Activated naive CD4-positive, alpha-beta T cell treated with anti-CD3 and anti-CD28 coated beads, Interleukin-2, amount 50 U/mL, for 16 hours (primary cell): Measurements from ENCODE around the gene CLDN5.

ENCODE experiments used
- DNase-seq: peaks from one replicate; pipeline ENCODE4 v3.0.0-alpha.2; 2020

The CLDN5 gene

GRCh38 chr22:19520566-19521305 lies 3.5 kb downstream of the CLDN5 start:
- no peak for DNase-seq

DNA sequence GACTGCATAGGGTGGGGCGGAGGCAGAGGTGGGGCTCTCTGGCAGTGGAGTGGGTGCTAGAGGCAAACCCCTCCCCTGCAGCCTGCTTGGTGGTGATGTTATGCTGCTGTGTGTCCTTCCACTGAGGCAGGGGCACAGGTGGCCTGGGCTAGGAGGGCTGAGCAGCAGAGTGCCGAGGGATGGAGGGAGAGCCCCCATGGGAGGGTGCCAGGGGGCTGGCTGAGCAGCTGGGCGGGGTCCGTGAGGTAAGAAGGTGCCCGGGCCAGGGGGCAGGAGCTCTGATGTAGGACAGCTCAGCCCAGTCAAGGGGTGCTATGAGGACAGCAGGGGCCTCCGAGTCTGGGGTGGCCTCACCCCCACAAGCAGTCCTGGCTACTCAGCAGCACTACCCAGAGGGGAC lies 4.2 kb downstream of the CLDN5 start:
- no peak for DNase-seq

- DNase-seq: no peak
Measured at GRCh38 chr22:19519041-19519926, 4.9 kb downstream of the CLDN5 start.

GRCh38 chr22:19518635-19519034 lies 5.6 kb downstream of the CLDN5 start:
- DNase-seq: no peak

GRCh38 chr22:19517919-19518611 lies 6.1 kb downstream of the CLDN5 start:
- DNase-seq: no peak

- DNase-seq: no peak
Measured at GRCh38 chr22:19517171-19517500, 7.1 kb downstream of the CLDN5 start.

DNA sequence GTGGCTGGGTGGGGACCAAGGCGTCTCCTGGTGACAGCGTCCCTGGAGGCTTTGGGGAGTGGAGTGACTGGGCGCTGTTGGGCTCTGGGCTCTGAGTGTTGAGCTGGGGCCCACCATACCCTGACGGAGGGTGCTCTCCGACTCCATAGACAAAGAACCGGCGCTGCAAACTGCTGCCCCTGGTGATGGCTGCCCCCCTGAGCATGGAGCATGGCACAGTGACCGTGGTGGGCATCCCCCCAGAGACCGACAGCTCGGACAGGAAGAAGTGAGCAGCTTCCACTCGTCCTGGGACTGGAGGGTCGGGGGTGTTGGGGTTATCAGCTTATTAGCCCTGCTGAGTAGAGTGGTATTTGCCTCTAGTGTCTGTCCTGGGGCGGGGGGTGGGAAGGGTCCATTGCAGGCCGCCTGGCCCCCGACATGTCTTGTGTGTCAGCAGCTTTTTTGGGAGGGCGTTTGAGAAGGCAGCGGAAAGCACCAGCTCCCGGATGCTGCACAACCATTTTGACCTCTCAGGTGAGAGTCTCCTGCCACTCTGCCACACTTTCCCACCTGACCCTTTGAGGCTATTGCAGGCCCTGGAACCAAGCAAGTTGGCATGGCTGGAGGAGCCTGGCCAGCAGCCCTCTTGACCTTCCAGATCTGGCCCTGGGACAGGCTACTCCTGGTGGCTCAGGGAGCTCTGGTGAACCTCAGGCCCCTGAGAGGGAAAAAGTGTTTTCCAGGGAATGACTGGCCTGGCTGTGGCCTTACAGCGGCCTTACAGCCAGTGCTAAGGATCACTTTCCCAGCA lies 7.6 kb downstream of the CLDN5 start:
- no peak for DNase-seq

DNA sequence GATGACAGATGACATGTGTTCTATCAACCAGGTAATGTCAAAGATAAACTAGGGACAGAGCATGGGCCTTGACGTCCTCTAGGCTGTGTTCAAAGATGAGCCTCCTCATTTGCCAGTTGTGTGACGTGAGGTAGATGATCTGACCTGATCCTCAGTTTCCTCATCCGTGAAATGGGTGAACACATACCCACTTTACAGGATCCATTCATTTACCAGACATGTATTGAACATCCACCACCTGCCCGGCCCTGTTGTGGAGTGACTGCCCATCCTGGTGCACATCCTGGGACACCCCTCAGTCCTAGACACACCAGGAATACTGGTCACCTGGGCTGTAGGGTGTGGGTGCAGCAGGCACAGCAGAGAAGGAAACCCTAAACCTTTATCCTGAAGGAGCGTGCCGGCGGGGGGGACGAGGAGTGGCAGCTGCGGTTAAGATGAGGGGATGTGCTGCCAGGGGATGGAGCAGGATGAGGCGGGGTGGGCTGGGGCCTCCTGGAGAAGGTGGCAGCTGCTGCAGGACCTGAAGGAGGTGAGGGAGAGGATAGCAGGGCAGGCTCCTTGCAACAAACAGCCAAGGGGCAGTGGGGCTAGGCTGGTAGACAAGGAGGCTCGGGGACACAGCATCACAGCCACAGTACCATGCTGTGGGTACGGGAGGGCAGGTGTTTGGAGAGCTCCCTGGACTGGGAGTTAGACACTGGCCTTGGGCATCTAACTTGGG lies 8.4 kb downstream of the CLDN5 start:
- DNase-seq: no peak

DNA sequence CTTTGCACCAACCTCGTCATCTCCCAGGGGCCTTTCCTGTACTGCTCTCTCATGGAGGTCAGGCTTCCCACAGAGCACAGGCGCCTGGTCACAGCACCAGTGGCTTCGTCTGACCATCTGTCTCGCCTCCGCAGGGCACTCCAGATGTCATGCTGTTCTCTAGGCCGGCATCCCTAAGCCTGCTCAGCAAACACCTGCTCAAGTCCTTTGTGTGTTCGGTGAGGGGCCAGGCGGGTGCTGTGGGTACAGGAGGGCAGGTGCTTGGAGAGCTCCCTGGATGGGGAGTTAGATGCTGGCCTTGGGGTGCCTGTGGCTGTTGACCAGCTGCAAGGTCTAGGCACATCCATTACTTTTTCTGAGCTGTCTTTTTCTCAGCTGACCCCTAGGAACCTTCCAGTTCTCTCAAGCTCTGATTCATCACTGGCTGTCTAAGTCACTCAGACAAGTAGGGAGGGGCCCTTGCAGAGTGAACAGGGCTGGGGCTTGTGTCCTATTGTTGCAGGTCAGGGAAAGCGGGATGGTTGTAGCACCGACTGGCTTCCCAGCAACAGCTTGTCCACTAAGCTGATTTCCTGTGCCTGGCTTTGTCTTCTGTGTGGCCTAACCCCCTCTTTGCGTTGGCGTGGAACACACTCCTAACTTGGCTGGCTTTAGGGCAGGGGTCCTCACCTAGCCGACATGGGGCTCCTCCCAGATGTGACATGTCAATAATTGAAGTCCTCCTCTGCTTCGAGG lies 9.2 kb downstream of the CLDN5 start:
- DNase-seq: no peak

- no peak for DNase-seq
Measured at GRCh38 chr22:19513823-19514222, 10.4 kb downstream of the CLDN5 start.

- no peak for DNase-seq
Measured at GRCh38 chr22:19510919-19511341, 13.3 kb downstream of the CLDN5 start.

DNA sequence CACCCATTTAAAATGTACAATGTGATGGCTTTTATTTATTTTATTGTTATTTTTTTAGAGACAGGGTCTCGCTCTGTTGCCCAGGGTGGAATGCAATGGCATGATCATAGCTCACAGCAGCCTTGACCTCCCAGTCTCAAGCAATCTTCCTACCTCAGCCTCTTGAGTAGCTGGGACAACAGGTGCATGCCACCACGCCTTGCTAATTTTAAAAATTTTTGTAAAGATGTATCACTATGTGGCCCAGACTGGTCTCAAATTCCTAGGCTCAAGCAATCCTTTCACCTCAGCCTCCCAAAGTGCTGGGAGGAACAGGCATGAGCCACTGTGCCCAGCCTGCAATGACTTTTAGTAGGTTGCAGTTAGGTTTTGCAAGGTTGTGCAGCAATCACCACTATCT lies 14.3 kb downstream of the CLDN5 start:
- no peak for DNase-seq

DNA sequence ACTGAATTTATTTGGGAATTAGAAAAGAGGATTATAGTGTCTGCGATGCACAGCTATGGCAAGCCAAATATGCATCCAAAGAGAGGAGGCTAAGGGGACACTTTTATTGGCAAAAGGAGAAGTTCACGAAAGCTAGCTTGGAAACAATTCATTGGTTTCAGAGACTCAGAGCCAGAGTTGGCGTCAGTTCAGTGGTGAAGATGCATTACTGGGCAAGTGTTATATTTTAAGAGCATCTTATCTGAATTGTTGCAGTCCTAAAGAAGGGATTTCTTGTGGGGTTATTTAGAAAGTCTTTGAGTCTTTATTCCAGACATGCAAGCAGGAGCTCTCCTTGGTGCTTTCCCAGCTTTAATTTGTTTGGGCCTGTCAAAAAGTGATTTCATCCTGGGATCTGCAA lies 15.0 kb downstream of the CLDN5 start:
- no peak for DNase-seq

DNA sequence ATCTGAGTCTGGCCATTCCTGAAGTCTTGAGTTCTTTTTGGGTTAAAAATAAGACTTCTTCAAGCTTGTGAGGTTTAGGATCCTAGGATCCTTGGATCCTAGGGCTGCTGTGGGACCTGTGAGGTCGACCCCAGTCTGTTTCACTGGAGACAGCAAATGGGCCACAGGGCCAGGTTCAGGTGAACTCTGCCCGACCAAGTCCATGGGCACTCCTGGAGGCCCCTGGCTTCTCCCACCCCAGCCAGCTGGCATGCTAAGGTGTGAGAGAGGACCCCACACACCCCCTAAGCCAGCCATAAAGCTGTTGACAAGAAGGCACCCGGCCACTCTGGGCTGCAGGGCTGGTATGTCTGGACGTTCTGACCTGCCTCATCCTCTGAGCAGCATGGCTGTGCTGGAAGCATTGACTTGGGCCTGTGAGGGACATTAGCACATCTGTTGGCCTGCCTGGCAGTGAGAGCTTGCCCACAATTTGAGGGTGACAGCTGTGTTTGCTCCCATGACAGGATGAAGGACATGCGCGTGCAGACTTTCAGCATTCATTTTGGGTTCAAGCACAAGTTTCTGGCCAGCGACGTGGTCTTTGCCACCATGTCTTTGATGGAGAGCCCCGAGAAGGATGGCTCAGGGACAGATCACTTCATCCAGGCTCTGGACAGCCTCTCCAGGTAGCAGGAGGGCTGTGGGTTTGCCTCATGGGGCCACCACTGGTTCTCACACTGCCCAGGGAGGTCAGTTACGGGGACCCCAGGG lies 16.0 kb downstream of the CLDN5 start:
- DNase-seq: no peak

DNA sequence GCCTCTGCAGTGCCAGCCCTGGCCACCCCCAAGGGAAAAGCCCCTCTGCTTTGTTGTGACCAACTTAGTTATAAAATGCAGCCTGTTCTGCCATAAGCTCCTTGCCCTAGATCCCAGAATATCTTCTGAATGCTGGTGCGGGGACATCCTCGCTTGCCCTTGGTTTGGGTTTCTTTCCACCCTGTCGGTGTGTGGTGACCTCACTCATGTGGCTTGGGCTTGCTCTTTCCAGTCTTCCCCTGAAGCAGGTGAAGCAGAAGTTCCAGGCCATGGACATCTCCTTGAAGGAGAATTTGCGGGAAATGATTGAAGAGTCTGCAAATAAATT lies 16.7 kb downstream of the CLDN5 start:
- no peak for DNase-seq

- no peak for DNase-seq
Measured at GRCh38 chr22:19506212-19506611, 18.0 kb downstream of the CLDN5 start.

DNA sequence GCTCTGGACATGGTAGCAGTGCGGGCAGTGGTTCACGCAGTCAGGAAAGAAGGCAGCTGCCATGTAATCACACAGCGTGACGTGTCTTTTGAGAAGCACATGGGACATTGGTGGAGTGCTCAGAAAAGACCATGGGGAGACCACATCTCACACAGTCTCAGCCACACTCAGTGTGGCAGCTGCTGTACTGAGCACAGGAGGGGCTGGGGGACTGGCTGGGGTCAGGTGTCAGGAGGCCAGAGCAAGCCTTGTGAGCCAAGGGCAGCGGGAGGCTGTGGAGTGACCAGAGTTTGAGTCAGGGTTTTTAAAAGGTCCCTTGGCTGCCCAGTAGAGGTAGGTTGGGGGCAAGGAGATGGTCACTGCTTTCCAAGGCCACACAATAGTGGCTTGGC lies 18.5 kb downstream of the CLDN5 start:
- no peak for DNase-seq

GRCh38 chr22:19504900-19505734 lies 19.1 kb downstream of the CLDN5 start:
- DNase-seq: no peak

GRCh38 chr22:19503869-19504268 lies 20.3 kb downstream of the CLDN5 start:
- no peak for DNase-seq

GRCh38 chr22:19503367-19503766 lies 20.8 kb downstream of the CLDN5 start:
- DNase-seq: no peak
